HG03460 (cell line): Measurements from ENCODE around the gene ADH7.
"Not testable (repeated sequence)": the region's sequence is repeated elsewhere in the genome, so short reads cannot be mapped to it uniquely, and the experiment has no call there.

Source experiments
- ATAC-seq: cut with Tn5 transposase; IDR thresholded peaks from one replicate; pipeline ENCODE4 v1.9.1; 2021; ENCODE audit not compliant: unreplicated experiment

Gene ADH7

GRCh38 chr4:99417125-99417524, 18.0 kb downstream of the ADH7 start:
- ATAC-seq, result no peak

GRCh38 chr4:99415762-99416161, 19.4 kb downstream of the ADH7 start:
- ATAC-seq, result not testable (repeated sequence)

- not testable (repeated sequence) for ATAC-seq
Observed at GRCh38 chr4:99414902-99415301, 20.2 kb downstream of the ADH7 start.

- ATAC-seq, result no peak
Observed at GRCh38 chr4:99414401-99414800, 20.7 kb downstream of the ADH7 start.

GRCh38 chr4:99413140-99413539, 22.0 kb downstream of the ADH7 start:
- no peak for ATAC-seq

- no peak for ATAC-seq
Observed at GRCh38 chr4:99411041-99411440, 24.1 kb downstream of the ADH7 start.

GRCh38 chr4:99410075-99410474, 25.1 kb downstream of the ADH7 start:
- ATAC-seq, result no peak

GRCh38 chr4:99408346-99408745, 26.8 kb downstream of the ADH7 start:
- no peak for ATAC-seq

GRCh38 chr4:99405433-99406115, 29.6 kb downstream of the ADH7 start:
- ATAC-seq, result no peak

- ATAC-seq, result peak; percentile 82
Observed at GRCh38 chr4:99404595-99405287, 30.4 kb downstream of the ADH7 start.

- ATAC-seq, result peak; percentile 68
Observed at GRCh38 chr4:99403380-99404184, 31.6 kb downstream of the ADH7 start.

- no peak for ATAC-seq
Observed at GRCh38 chr4:99402765-99403164, 32.4 kb downstream of the ADH7 start.

- ATAC-seq, result no peak
Observed at GRCh38 chr4:99400831-99401230, 34.3 kb downstream of the ADH7 start.

- no peak for ATAC-seq
Observed at GRCh38 chr4:99399017-99399416, 36.1 kb downstream of the ADH7 start.

GRCh38 chr4:99395595-99396364, 39.4 kb downstream of the ADH7 start:
- ATAC-seq, result no peak

GRCh38 chr4:99394896-99395295, 40.2 kb downstream of the ADH7 start:
- no peak for ATAC-seq

- no peak for ATAC-seq
Observed at GRCh38 chr4:99390055-99390454, 45.1 kb downstream of the ADH7 start.

- no peak for ATAC-seq
Observed at GRCh38 chr4:99389606-99390005, 45.5 kb downstream of the ADH7 start.

GRCh38 chr4:99383833-99384392, 51.2 kb downstream of the ADH7 start:
- no peak for ATAC-seq

GRCh38 chr4:99383399-99383798, 51.7 kb downstream of the ADH7 start:
- ATAC-seq, result no peak
